DMS 273 (cell line): ENCODE results near the gene ARG2.
A peak's percentile ranks its signal among the peaks of the same experiment; 100 is the strongest.
"Not testable (repeated sequence)": the region's sequence is repeated elsewhere in the genome, so short reads cannot be mapped to it uniquely, and the experiment has no call there.

Source experiments
- DNase-seq: peaks from one replicate; lab custom pipeline; 2025; ENCODE audit not compliant: unreplicated experiment; lab: John Stamatoyannopoulos, UW

ARG2 gene

DNA sequence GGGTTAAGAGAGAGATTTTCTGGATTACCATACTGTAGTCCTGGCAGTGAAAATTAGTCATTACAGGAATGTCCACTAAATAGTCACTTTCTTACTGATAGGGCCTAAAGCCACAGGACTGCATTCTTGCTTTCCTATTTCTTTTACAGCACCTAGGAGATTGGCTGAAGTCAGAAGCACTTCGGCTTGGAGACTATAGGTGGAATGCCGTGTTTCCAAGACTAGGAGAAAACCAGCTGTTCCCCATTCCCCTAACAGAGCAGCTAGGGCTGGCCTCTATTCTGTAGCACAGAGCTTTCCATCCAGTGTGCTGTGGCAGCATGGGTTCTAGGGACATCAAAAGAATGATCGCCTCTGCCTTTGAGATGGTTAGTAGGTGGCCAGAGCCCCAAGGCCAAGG, 34.7 kb upstream of the ARG2 start:
- no peak for DNase-seq

DNA sequence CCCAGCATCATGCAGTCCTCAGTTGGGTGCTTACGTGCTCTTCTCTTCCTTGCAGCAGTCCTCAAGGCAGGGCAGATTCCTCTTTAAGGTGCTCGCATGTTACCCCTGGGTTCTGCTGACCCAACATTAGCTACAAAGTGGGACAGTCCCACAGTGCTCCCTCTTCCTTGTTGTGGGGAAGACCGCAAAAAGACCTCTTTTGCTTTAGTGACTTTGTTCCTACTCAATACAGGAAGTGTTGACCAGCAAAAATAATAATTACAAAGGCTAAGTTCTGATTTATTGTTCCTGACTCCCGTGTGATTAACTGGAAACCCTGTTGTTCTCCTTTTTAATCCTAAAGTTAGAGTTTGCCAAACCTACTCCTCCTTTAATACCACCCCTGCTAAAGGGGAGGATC, 33.4 kb upstream of the ARG2 start:
- no peak for DNase-seq

DNA sequence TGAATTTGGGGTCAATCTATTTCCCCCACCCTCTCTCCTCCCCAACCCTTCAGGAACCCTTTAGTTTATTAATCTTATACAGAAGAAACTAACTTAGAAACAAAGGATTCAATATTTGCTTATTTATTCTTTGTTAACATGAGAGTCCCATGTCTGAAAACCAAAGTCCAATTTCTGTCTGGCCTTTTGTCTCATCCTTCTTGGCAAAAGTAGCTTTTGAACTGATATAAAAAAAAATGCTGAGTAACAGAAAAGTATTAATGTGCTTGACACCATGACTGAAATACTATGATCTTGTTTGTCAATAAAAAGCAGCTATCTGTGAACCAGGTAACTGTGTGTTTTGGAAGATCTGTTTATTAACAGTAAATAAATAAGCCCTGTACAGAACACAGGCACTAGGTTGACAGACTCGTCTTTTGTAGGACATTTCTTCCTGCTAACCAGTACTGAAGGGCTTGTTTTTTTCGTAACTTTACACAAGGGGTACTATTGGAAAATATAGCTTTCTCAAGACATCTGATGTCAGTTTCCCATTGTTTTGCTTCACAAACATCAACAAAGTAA, 30.4 kb upstream of the ARG2 start:
- DNase-seq = no peak

DNA sequence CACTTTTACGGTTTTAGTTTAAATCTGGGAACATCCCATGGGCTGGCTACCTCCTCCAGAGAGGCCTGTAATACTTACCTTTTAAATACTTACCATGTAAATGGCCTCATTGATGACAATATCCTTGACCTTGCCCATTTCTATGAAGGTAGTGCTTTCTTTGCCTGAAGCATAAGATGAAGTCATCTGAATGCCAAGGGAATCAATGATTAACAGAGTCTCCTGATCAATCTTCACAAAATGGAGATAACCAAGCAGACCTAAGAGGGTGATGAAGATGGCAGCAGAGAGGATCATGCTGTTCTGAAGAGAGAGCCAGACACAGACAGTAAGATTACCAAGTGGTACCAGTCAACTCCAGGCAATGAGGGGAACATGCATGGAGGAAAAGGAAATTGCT, 26.1 kb upstream of the ARG2 start:
- not testable (repeated sequence) for DNase-seq

DNA sequence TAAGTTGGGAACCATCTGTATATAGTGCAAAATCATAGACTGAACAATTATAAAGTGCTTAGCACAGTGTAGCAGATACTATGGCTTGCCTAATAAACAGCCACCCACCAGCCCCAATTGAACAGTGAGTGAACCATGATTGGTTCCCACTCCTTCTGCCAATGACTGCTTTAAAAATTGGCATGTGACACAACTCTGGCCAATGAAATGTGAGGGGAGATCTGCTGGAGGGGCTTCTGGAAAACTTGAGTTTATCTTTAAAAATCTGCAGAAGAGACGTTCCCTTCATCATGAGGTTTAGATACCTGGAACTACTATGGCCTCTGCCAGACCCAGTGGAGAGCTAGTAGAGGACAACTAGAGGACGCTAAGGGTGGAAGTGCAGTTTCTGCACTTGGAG, 24.3 kb upstream of the ARG2 start:
- DNase-seq = no peak

DNA sequence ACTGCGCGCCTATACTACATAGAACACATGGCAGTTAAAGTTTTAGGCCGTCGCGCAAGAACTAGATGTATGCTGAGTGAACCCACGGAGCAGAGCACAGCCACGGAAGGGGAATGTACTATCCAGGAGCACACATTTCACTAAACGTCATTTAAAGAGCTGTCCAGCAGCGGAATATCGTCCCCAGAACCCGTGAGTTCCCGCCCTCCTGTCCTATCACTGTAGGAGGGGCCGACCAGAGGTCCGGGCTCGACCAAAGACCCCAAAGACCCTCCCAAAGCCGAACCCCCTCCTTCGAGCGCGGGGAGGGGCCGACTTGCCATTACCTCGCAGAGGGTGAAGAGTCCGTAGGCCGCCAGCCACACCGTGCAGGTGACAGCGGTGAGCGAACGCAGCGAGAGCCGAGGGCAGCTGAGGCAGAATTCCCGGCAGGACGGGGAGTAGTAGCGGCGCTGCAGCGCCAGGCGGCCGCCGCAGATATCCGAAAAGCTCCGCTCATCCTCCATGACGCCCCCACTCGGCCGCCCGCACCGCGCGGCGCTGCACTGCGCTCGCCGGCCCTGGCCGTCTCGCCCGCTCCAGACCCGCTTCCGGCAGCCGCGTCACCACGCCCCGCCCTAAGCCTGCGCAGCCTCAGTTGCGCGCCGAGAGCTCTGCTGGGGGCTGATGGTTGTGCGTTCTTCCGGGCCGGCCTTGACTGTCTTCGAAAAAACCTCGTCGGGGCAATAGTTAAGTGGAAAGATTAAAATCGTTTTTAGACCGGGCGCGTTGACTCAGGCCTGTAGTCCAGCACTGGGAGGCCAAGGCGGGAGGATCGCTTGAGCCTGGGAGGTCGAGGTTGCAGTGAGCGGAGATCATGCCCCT, 19.8 kb upstream of the ARG2 start, which contains the start of gene PIGH:
Gene PIGH, minus strand, starts transcription at position 571 of the 864 bp plus-strand sequence. Its CDS starts 65 bp downstream, at position 506.
- DNase-seq = peak; percentile 96

DNA sequence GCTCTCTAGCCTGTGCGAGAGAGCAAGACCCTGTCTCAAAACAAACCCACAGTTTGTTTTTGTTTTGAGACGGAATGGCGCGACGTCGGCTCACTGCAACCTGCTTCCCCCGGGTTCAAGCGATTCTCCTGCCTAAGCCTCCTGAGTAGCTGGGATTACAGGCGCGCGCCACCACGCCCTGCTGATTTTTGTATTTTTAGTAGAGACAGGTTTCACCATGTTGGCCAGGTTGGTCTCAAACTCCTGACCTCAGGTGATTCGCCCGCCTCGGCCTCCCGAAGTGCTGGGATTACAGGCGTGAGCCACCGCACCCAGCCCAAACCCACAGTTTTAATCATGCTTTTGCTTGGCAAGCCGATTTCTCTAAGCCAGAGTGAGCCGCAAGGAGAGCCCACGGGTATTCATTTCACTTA, 19.2 kb upstream of the ARG2 start:
- not testable (repeated sequence) for DNase-seq

DNA sequence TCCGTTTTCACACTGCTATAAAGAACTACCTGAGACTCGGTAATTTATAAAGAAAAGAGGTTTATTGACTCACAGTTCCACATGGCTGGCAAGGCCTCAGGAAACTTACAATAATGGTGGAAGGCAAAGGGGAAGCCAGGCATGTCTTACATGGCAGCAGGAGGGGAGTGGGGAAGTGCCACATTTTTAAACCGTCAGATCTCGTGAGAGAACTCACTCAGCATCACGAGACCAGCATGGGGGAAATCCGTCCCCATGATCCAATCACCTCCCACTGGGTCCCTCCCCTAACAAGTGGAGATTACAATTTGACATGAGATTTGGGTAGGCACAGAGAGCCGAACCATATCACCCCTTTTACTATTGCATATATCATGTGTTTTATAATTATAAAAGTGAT, 17.6 kb upstream of the ARG2 start:
- DNase-seq = no peak

DNA sequence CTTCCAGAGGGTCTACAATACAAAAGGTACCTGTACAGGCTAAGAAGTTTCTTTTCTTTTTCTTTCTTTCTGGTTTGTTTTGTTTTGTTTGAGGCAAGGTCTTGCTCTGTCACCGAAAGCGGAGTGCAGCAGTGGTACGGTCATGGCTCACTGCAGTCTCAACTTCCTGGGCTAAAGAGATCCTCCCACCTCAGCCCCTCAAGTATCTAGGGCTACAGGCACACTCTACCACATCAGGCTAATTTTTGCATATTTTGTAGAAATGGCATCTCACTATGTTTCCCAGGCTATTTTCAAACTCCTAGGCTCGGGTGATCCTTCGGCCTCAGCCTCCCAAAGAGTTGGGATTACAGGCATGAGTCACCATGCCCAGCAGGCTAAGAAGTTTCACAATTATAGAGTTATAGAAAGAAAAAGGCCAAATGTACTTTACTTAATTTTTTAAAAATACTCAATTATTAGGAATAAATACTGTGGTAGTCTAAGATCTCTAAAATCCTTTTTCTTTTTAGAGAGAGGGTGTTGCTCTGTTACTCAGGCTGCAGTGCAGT, 16.6 kb upstream of the ARG2 start:
- no peak for DNase-seq

DNA sequence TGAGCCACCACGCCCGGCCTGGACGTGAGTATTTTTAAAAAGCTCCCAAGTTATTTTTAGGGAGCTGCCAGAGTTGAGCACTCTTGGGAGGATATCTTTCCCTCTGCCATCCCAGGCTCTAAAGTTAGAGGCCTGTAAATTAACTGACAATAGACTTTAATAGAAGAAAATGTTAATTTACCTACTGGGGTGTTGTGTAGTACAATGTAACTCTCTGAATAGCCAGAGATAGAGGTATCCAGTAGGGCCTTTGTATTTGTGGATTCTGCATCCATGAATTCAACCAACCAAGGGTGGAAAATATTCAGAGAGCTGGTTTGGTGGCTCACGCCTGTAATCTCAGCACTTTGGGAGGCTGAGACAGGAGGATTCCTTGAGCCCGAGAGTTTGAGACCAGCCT, 12.1 kb upstream of the ARG2 start:
- no peak for DNase-seq

DNA sequence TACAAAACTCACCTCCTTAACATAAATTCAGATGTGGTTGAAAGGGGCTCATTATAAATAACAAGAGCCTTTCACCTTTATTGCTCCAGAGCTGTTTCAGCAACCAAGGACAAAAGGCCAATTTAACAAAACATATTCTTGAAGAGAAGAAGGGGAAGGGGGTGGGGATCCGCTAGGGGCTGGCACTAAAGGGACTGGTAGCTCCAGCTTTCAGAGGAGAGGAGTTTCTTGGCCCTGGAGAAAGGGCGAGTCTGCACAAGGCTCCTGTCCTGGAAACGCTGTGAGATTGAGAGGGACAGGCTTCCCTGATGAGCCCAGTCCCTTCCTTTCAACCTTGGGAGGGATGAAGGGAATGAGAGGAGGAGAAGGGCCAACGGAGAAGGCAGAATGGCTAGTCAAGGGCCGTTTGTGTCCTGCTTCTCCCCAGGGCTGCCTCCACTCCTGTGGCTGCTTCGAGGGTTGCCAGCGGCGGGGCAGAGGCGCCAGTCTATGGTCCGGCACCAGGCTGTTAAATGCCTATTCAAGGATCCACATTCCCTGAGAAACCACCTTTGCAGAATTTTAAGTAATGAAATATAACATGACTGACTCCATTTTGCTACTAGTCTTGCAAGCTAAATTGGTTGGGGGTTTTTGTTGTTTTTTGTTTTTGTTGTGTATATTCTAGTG, 9.9 kb upstream of the ARG2 start:
- no peak for DNase-seq

DNA sequence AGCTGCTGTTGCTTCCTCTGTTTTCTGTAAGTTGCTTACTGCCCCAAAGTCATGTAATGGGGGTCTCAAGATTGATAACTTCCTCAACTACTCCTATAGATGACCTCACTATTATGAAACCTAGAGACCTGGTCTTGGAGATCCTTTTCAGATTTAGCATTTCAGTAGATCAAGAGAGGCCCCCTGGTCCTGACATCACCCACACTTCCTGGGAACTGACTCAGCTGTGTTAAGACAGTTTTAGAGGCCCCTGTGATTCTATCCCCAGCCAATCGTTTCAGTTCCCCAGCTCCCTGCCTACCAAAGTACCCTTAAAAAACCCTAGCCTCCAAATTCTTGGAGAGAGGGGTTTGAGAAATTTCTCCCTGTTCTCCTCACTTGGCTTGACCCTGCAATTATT, 9.2 kb upstream of the ARG2 start:
- no peak for DNase-seq

DNA sequence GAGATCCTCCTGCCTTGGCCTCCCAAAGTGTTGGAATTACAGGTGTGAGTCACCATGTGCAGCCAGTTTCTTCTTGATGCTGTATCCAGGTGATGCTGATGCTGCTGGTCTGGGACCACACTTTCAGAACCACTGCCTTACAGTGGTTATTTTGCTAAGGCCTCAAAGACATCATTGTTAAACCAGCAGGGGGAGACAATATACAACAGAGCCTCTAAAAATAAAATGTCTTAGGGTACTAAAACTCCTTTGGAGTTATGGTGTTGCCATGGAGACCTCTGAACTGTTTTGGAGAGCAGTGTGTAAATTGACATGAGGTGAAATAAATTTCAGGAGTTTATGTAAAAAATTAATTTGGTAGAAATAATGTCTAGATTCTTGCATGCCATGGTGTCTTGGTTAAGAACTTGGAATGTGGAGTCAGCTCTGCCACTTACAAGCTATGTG, 1.1 kb upstream of the ARG2 start:
- peak; percentile 86 for DNase-seq

DNA sequence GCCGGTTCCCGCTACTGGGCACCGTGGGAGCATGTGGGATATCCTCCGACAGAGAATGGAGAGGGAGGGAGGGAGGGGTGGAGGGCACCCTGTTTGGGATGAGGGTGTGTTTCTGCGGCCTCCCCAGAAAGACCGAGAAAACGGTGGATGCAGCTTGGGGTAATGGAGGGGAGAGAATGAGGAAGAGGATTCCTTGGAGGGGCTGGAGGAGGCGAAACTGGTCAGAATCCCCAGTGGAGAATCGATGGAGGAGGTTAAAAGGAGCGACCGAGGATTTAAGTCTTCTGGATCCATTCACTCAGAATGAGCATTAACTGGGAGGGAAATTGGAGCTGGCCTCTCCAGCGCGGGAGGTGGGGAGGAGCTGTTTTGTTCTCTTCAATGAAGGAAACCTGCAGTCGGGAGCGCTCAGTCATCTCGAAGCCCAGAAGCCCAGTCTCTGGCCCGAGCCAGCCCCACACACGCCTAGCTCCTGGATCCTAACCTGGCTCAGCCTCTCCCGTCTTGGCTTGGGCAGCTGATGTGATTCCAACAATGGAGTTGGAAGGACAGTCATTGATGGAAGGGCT, 581 bp downstream of the ARG2 start:
- peak; percentile 59 for DNase-seq

DNA sequence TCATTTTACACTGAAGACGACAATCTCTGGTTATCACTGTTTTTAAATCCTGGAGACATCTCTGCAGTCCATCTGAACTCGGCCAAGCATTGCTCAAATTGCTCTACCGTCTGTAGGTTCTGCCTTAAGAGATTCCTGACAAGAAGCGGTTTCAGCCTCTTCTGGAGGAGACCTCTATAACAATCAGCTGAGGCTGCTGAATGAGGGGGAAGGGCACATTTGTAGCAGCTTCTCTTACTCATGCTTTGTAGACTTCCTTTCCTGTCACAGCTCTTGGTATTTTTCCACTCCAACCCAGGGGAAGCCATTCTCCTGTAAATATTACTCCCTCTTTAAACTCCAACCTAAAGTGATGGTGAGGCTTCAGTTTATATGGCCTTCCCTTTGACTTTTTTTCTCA, 3.0 kb downstream of the ARG2 start:
- peak; percentile 20 for DNase-seq

DNA sequence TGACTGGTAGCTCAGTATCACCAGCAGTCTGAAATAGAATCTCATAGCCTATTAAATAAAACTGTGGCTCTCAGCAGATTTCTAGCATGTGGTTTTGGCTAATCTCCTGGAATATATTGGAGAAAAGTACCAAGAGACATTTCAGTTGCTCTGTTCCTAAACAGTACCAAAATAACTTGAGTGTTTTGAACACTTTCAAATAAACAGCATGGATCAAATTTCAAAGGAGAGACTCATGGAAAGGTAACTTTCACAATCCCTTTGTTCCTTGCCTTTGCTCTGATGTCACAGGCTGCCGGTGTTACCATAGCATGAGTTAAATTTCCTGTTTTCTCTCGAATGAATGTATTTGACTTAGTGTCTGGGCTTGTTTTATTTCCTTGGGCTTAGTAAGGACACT, 3.4 kb downstream of the ARG2 start:
- DNase-seq = no peak

DNA sequence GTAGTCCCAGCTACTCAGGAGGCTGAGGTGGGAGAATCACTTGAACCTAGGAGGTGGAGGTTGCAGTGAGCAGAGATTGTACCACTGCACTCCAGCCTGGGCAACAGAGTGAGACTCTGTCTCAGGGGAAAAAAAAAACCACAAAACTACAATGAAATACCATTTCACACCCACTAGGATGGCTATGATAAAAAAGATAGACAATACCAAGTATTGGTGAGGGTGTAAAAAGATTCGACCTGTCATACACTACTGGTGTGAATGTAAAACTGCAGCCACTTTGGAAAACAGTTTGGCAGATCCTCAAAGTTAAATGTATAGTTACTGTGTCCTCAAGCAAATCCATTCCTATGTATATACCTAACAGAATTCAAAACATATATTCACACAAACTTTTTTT, 6.4 kb downstream of the ARG2 start:
- not testable (repeated sequence) for DNase-seq

DNA sequence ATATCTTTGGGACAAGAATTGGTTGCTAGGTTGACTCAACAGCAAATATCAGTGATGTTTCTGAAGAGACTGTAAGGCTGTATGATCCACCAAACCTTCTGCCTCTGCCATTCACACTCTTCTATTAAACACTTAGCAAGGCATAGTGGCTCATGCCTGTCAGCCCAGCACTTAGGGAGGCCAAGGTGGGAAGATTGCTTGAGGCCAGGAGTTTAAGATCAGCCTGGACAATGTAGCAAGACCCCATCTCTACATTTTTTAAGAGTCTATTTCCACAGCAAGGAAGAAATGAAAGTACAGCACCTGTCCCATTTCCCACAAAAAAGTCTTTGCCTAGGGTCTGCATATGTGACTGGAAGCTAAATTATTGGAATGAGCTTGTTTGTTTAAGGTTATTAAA, 7.8 kb downstream of the ARG2 start:
- no peak for DNase-seq

DNA sequence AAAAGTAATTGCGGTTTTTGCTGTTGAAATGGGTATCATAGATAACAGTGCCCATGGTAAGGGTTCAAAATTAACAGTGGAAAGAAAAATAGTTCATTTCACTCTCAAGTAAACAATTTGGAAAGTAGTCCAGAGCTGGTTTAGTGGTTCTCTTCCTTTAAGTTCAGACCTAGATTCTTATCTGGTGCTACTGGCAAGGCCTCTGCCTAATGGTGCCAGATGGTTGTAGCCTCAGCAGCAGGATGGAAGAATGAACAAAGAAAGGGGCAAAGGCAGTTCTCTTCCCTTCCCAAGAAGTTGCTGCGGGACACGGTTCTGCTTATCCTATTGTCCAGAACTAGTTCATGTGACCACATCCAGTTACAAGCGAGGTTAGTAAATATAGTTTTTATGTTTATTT, 10.5 kb downstream of the ARG2 start:
- DNase-seq = peak; percentile 62

DNA sequence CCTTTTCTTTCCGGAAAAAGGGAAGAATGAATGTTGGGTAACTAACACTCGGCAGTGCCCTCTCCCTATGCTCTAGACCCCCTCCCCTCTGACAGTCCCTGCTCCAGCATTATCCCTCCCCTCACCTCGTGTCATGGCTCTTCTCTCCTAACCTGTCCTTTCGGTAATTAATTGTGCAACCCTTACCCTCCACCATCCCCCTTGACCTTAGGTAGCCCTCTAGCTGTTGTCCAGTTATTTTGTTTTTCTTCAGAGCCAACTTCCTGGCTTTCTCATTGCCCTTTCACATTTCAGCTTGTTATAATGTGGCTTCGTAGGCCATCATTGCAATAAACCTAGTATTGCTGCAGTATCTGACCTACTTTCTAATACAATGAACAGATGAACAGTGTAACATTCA, 11.2 kb downstream of the ARG2 start:
- no peak for DNase-seq

DNA sequence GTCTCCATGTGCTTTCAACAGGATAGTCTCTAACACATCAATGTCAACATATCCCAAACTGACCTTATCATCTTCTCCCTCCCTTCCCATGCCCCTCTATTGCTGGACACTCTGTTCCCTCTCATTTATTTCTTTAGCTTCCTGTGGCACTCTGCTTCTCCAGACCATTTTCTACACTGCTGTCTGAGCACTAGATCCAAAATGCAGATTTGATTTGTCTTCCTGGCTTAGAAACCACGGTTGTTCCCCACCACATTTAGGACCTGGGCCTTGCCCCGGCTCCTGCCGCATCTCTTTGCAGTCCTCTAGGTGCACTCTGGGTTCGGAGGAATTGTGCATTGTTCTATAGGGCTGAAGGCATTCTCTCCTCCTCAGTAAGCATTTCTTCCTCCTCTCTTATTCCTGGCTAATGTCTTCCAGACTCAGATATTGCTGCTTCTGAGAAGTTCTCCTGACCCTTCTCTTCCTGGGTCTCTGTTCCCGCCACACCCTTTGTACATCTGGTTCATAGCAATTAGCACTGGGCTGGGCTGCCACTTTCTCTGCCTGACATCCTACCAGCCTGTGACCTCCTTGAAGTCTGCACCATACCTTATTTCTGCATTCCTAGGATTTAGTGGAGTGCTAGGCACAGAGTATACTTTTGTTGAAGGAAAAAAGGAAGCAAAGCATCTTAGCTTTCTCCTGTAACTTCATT, 13.9 kb downstream of the ARG2 start:
- DNase-seq = no peak
